HCT116 (cell line): Measurements from ENCODE around the gene SCTR. TPM values are rescaled to one million over a fixed set of nuclear protein-coding genes. Genes with fewer than 3 reads are reported as not detected.

Source experiments
- ATAC-seq: fragments of 200-7000 bp; cut with Tn5 transposase; 2 replicates; pipeline ENCODE4 v1.9.1; 2020; ENCODE audit warnings: mild to moderate bottlenecking, moderate library complexity
- BruUV-seq: library from RNA; stranded (reverse); fragments of 400-500 nt; replicated peaks from 2 replicates; lab custom pipeline; 2021; lab: Mats Ljungman, UMichigan
- CTCF ChIA-PET: fragments of 300-600 bp; sonication (Branson Sonifier 250); formaldehyde crosslinking; loops from one replicate; lab custom pipeline; 2021; ENCODE audit warnings: antibody characterized with exemption; lab: Charles Lee
- POLR2A ChIA-PET: fragments of 300-600, 350-600 bp; sonication (Branson Sonifier 250); formaldehyde crosslinking; loops from one replicate; lab custom pipeline; 2021; ENCODE audit warnings: antibody characterized with exemption; lab: Charles Lee
- RAD21 ChIA-PET, 2 experiments: fragments of 300-600 bp; sonication (Branson Sonifier 250); formaldehyde crosslinking; loops; one replicate each; lab custom pipeline; 2023; ENCODE audit warnings: low total read pairs in 2 of 2; ENCODE audit not compliant: uncharacterized antibody in 2 of 2, unreplicated experiment in 2 of 2, low non-redundant PET in 1 of 2; lab: Charles Lee
- DNase-seq: peaks from one replicate; pipeline ENCODE4 v3.0.0-alpha.2; 2010; ENCODE audit warnings: low read depth, low spot score
- H2AFZ ChIP-seq: fragments of 200-600 bp; shearing (Covaris generic), sonication (generic); 2 replicates; pipeline ENCODE4 v1.6.1; 2017; ENCODE audit warnings: low read depth, mixed run types, mixed read lengths, antibody characterized with exemption, low read length; ENCODE audit not compliant: poor library complexity, severe bottlenecking
- H3K27ac ChIP-seq: 2 replicates; pipeline ENCODE4 v1.5.1; 2012; ENCODE audit warnings: low read depth, low read length
- H3K27me3 ChIP-seq: fragments of 200-600 bp; sonication (generic); 2 replicates; pipeline ENCODE4 v1.6.1; 2016; ENCODE audit warnings: mixed run types, low read length, mixed read lengths; ENCODE audit not compliant: insufficient read depth
- H3K36me3 ChIP-seq, 2 experiments: fragments of 200-500 bp in 1 of 2; fragments of 200-600 bp in 1 of 2; sonication (Bioruptor generic) in 1 of 2; sonication (generic) in 1 of 2; 2 replicates each; pipeline versions ENCODE4 v1.5.1 to v1.6.1; 2014 to 2016; ENCODE audit warnings: low read length in 2 of 2, inconsistent platforms in 1 of 2, mixed read lengths in 1 of 2, mixed run types in 1 of 2; ENCODE audit not compliant: insufficient read depth in 2 of 2, control insufficient read depth in 1 of 2
- H3K4me1 ChIP-seq, 2 experiments: fragments of 200-600 bp in 1 of 2; sonication (generic) in 1 of 2; 2 replicates each; pipeline versions ENCODE4 v1.5.1 to v1.6.1; 2012 to 2017; ENCODE audit warnings: low read length in 2 of 2, inconsistent platforms in 1 of 2, mild to moderate bottlenecking in 1 of 2, mixed read lengths in 1 of 2, mixed run types in 1 of 2, moderate library complexity in 1 of 2; ENCODE audit not compliant: insufficient read depth in 2 of 2, control insufficient read depth in 1 of 2
- H3K4me2 ChIP-seq: fragments of 200-600 bp; sonication (generic); 2 replicates; pipeline ENCODE4 v1.6.1; 2017; ENCODE audit warnings: mixed run types, low read length, mixed read lengths
- H3K4me3 ChIP-seq, 2 experiments: fragments of 200-600 bp in 1 of 2; sonication (generic) in 1 of 2; replicated peaks in 1 of 2; 2 replicates each; pipeline ENCODE4 v1.5.1; 2011 to 2016; ENCODE audit warnings: low read length in 2 of 2, control low read depth in 1 of 2, low read depth in 1 of 2, mild to moderate bottlenecking in 1 of 2, mixed read lengths in 1 of 2, mixed run types in 1 of 2
- H3K79me2 ChIP-seq: fragments of 200-600 bp; sonication (generic); 2 replicates; pipeline ENCODE4 v1.6.1; 2017; ENCODE audit warnings: mild to moderate bottlenecking, mixed run types, low read length, moderate library complexity, mixed read lengths; ENCODE audit not compliant: insufficient read depth
- H3K9ac ChIP-seq: fragments of 200-600 bp; sonication (generic); 2 replicates; pipeline ENCODE4 v1.6.1; 2016; ENCODE audit warnings: low read length, mixed read lengths
- H3K9me2 ChIP-seq: fragments of 200-600 bp; sonication (generic), shearing (Covaris generic); 2 replicates; pipeline ENCODE4 v1.6.1; 2017; ENCODE audit warnings: mixed run types, mild to moderate bottlenecking, moderate library complexity; ENCODE audit not compliant: insufficient read depth
- H3K9me3 ChIP-seq, 2 experiments: fragments of 200-500 bp in 1 of 2; fragments of 200-600 bp in 1 of 2; sonication (Bioruptor generic) in 1 of 2; sonication (generic) in 1 of 2; 2 replicates each; pipeline ENCODE4 v1.6.1; 2014 to 2017; ENCODE audit warnings: low read length in 2 of 2, mixed read lengths in 2 of 2, inconsistent platforms in 1 of 2, low read depth in 1 of 2, mild to moderate bottlenecking in 1 of 2, mixed run types in 1 of 2, moderate library complexity in 1 of 2; ENCODE audit not compliant: control insufficient read depth in 1 of 2, insufficient read depth in 1 of 2
- H4K20me1 ChIP-seq: fragments of 200-600 bp; sonication (generic), shearing (Covaris generic); 2 replicates; pipeline ENCODE4 v1.6.1; 2017; ENCODE audit warnings: mixed run types, mild to moderate bottlenecking, moderate library complexity; ENCODE audit not compliant: insufficient read depth
- CEBPB ChIP-seq: IDR thresholded peaks from 2 replicates; pipeline ENCODE4 v1.6.1; 2012; ENCODE audit warnings: low read depth
- EGR1 ChIP-seq: IDR thresholded peaks from 2 replicates; pipeline ENCODE4 v1.6.1; 2012; ENCODE audit warnings: low read depth
- EZH2phosphoT487 ChIP-seq: fragments of 200-600 bp; IDR thresholded peaks from 2 replicates; pipeline ENCODE4 v1.6.1; 2018; ENCODE audit warnings: antibody characterized with exemption, borderline replicate concordance
- POLR2A ChIP-seq: IDR thresholded peaks from 2 replicates; pipeline ENCODE4 v1.7.0; 2011; ENCODE audit warnings: borderline replicate concordance; ENCODE audit not compliant: insufficient read depth, insufficient read length; ENCODE audit errors: extremely low read depth
- ZFX ChIP-seq: fragments of 450-650 bp; IDR thresholded peaks from 2 replicates; pipeline ENCODE4 v1.6.1; 2017
- intact Hi-C: fragments of 100-400 bp; cut with micrococcal nuclease; formaldehyde crosslinking; loops from 2 replicates; pipeline ENCODE4 v1.10.0; 2022
- total RNA-seq: library from RNA; stranded (reverse); gene quantifications from one replicate; pipeline ENCODE4 v1.2.1, GENCODE V29; 2021; ENCODE audit not compliant: unreplicated experiment
- TF ChIP-seq, protein P1 (sequence below): IDR thresholded peaks from 2 replicates; pipeline ENCODE4 v1.6.1; 2011; ENCODE audit warnings: mild to moderate bottlenecking, low read length, moderate library complexity; ENCODE audit not compliant: insufficient replicate concordance; ENCODE audit errors: extremely low read depth
- TF ChIP-seq, protein P2 (sequence below): IDR thresholded peaks from 2 replicates; pipeline ENCODE4 v1.6.1; 2012; ENCODE audit warnings: low read depth

The SCTR gene
- total RNA-seq, 1 experiment from 2014 or later, result not detected

DNA sequence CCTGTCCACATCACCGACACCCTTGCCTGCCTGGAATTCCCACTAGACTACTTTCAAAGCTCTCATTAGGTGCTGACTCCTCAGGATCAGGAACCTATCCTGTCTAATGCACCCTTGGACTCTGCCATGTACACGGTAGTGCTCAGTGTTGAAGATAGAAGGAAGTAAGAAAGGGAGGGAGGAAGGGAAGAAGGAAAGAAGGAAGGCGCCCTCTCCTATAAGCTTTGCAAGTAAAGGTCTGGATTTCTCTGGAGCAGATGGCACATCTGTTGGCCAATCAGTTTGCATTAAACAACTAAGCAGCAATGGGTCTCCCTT is 45.3 kb downstream of the SCTR start:
- H3K36me3 ChIP-seq, result no peaks in the 10 kb centered on the region
- TF ChIP-seq EZH2phosphoT487 (no peak), CEBPB (no peak), POLR2A (no peak), EGR1 (no peak), ZFX (no peak)
- TF ChIP-seq, protein P1, sequence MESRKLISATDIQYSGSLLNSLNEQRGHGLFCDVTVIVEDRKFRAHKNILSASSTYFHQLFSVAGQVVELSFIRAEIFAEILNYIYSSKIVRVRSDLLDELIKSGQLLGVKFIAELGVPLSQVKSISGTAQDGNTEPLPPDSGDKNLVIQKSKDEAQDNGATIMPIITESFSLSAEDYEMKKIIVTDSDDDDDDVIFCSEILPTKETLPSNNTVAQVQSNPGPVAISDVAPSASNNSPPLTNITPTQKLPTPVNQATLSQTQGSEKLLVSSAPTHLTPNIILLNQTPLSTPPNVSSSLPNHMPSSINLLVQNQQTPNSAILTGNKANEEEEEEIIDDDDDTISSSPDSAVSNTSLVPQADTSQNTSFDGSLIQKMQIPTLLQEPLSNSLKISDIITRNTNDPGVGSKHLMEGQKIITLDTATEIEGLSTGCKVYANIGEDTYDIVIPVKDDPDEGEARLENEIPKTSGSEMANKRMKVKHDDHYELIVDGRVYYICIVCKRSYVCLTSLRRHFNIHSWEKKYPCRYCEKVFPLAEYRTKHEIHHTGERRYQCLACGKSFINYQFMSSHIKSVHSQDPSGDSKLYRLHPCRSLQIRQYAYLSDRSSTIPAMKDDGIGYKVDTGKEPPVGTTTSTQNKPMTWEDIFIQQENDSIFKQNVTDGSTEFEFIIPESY, result no peak
- TF ChIP-seq, protein P2, sequence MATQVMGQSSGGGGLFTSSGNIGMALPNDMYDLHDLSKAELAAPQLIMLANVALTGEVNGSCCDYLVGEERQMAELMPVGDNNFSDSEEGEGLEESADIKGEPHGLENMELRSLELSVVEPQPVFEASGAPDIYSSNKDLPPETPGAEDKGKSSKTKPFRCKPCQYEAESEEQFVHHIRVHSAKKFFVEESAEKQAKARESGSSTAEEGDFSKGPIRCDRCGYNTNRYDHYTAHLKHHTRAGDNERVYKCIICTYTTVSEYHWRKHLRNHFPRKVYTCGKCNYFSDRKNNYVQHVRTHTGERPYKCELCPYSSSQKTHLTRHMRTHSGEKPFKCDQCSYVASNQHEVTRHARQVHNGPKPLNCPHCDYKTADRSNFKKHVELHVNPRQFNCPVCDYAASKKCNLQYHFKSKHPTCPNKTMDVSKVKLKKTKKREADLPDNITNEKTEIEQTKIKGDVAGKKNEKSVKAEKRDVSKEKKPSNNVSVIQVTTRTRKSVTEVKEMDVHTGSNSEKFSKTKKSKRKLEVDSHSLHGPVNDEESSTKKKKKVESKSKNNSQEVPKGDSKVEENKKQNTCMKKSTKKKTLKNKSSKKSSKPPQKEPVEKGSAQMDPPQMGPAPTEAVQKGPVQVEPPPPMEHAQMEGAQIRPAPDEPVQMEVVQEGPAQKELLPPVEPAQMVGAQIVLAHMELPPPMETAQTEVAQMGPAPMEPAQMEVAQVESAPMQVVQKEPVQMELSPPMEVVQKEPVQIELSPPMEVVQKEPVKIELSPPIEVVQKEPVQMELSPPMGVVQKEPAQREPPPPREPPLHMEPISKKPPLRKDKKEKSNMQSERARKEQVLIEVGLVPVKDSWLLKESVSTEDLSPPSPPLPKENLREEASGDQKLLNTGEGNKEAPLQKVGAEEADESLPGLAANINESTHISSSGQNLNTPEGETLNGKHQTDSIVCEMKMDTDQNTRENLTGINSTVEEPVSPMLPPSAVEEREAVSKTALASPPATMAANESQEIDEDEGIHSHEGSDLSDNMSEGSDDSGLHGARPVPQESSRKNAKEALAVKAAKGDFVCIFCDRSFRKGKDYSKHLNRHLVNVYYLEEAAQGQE, result no peak
- TF ChIP-seq, all 23 proteins: peak for 0
- no peak for ATAC-seq
- ChIA-PET POLR2A (no interaction called here), RAD21 (no interaction called here), CTCF (no interaction called here)
- H3K4me1 ChIP-seq, result peaks cover 0 to 7% of the 10 kb centered on the region in 2 experiments; a peak in 2 of 4 replicates
- no peaks in the 10 kb centered on the region for H3K9me3 ChIP-seq
- H3K9me2 ChIP-seq, result no peaks in the 10 kb centered on the region
- no peak overlapping the region for H3K27ac ChIP-seq
- H3K9ac ChIP-seq, result no peak overlapping the region
- no peaks in the 10 kb centered on the region for H3K27me3 ChIP-seq
- no peak overlapping the region for H3K4me3 ChIP-seq
- no peak overlapping the region for H2AFZ ChIP-seq
- no peaks in the 10 kb centered on the region for H4K20me1 ChIP-seq
- H3K4me2 ChIP-seq, result no peak overlapping the region
- no peak for DNase-seq
- intact Hi-C loops, result loop anchor here (10.0 kb wide), 1 partner anchor 184 kb away; no protein-coding TSS in a partner anchor
- H3K79me2 ChIP-seq, result no peaks in the 10 kb centered on the region
- no TSS peak for BruUV-seq
